DOHH2 (cell line): ENCODE results near the gene TARS3.

Experiments
- H3F3A ChIP-seq: fragments of 200-600 bp; sonication (generic), shearing (Covaris generic); 2 replicates; pipeline ENCODE4 v1.6.0; 2016; ENCODE audit warnings: antibody characterized with exemption, mild to moderate bottlenecking; ENCODE audit not compliant: control insufficient read depth, insufficient read depth
- H3K27ac ChIP-seq: fragments of 200-600 bp; sonication (generic); 2 replicates; pipeline ENCODE4 v1.5.1; 2014; ENCODE audit warnings: low read depth, mild to moderate bottlenecking, low read length, moderate library complexity
- H3K27me3 ChIP-seq: fragments of 200-600 bp; sonication (generic); 2 replicates; pipeline ENCODE4 v1.6.1; 2014; ENCODE audit warnings: mild to moderate bottlenecking, low read length, mixed read lengths; ENCODE audit not compliant: control insufficient read depth
- H3K36me3 ChIP-seq: fragments of 200-600 bp; sonication (generic); 2 replicates; pipeline ENCODE4 v1.6.1; 2014; ENCODE audit warnings: mild to moderate bottlenecking, low read length, moderate library complexity, mixed read lengths; ENCODE audit not compliant: control insufficient read depth
- H3K4me1 ChIP-seq: fragments of 200-600 bp; sonication (generic); 2 replicates; pipeline ENCODE4 v1.6.1; 2014; ENCODE audit warnings: mild to moderate bottlenecking, low read length, mixed read lengths; ENCODE audit not compliant: control insufficient read depth
- H3K4me2 ChIP-seq: fragments of 200-600 bp; sonication (generic); 2 replicates; pipeline ENCODE4 v1.6.0; 2014; ENCODE audit warnings: mild to moderate bottlenecking, low read length, moderate library complexity
- H3K4me3 ChIP-seq: fragments of 200-600 bp; sonication (generic); 2 replicates; pipeline ENCODE4 v1.5.1; 2014; ENCODE audit warnings: mild to moderate bottlenecking, low read length, mixed read lengths
- H3K79me2 ChIP-seq: fragments of 200-600 bp; sonication (generic); 2 replicates; pipeline ENCODE4 v1.6.1; 2014; ENCODE audit warnings: mild to moderate bottlenecking, low read length, mixed read lengths; ENCODE audit not compliant: control insufficient read depth
- H3K9me2 ChIP-seq: fragments of 200-600 bp; sonication (generic); replicated peaks from 2 replicates; pipeline ENCODE4 v1.6.1; 2014; ENCODE audit warnings: mild to moderate bottlenecking, low read length, mixed read lengths; ENCODE audit not compliant: control insufficient read depth
- H3K9me3 ChIP-seq: fragments of 200-600 bp; sonication (generic); 2 replicates; pipeline ENCODE4 v1.6.1; 2014; ENCODE audit warnings: antibody characterized with exemption, low read length, mixed read lengths; ENCODE audit not compliant: control insufficient read depth, insufficient read depth
- H4K20me1 ChIP-seq: fragments of 200-600 bp; sonication (generic); 2 replicates; pipeline ENCODE4 v1.6.0; 2014; ENCODE audit warnings: low read depth, mild to moderate bottlenecking, antibody characterized with exemption, low read length, moderate library complexity; ENCODE audit not compliant: control insufficient read depth, insufficient read depth
- EZH2phosphoT487 ChIP-seq: fragments of 200-600 bp; sonication (generic); IDR thresholded peaks from 2 replicates; pipeline ENCODE4 v1.6.1; 2017; ENCODE audit warnings: borderline replicate concordance, mild to moderate bottlenecking, antibody characterized with exemption, low read length, moderate library complexity, mixed read lengths
- TF ChIP-seq, protein P1 (sequence below): fragments of 200-600 bp; sonication (generic); IDR thresholded peaks from one replicate; pipeline ENCODE4 v1.5.1; 2014; ENCODE audit warnings: antibody characterized with exemption, mild to moderate bottlenecking, low read depth, low read length; ENCODE audit not compliant: poor library complexity, severe bottlenecking

TARS3 gene

DNA sequence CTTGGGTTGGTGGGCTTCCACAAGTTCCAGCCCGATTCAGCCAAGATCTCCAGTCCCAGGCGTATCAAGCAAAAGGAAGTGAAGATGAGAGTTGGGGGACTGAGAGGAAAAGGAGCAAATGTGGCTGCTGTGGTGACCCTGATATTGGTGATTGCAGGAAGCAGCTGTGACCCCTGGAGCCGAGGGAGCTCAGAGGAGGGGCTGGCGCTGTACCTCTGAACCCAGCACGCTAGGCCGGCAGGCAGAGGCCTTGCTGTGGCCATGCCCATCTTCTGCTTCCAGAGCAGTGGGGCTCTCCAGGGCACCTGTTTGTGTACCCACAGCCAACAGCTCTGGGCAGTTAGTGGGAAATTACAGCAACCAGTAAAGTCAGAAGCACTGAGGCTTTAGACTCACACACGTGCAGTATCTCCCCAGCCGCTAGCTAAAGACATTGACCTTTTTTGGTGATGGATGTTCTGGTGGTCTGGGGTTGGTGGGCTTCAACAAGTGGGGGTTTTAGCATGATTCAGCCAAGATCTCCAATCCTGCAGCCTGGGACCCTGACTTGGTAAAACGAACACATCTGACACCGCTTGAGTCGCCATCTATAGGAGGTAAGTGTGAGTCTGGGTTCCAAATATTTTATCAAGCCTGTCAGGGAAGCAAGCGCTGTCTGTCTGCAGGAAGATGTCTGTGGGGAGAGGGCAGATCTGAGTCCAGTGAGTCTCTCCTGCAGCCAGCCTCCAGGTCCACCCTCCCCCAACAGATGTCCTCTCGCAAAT is 105.2 kb downstream of the TARS3 start:
- H3K4me3 ChIP-seq: no peak overlapping the region
- H3K9me2 ChIP-seq: no peaks in the 10 kb centered on the region
- no peak for TF ChIP-seq EZH2phosphoT487
- TF ChIP-seq, protein P1, sequence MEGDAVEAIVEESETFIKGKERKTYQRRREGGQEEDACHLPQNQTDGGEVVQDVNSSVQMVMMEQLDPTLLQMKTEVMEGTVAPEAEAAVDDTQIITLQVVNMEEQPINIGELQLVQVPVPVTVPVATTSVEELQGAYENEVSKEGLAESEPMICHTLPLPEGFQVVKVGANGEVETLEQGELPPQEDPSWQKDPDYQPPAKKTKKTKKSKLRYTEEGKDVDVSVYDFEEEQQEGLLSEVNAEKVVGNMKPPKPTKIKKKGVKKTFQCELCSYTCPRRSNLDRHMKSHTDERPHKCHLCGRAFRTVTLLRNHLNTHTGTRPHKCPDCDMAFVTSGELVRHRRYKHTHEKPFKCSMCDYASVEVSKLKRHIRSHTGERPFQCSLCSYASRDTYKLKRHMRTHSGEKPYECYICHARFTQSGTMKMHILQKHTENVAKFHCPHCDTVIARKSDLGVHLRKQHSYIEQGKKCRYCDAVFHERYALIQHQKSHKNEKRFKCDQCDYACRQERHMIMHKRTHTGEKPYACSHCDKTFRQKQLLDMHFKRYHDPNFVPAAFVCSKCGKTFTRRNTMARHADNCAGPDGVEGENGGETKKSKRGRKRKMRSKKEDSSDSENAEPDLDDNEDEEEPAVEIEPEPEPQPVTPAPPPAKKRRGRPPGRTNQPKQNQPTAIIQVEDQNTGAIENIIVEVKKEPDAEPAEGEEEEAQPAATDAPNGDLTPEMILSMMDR: no peak
- H3K36me3 ChIP-seq: no peaks in the 10 kb centered on the region
- H3F3A ChIP-seq: no peaks in the 10 kb centered on the region
- H3K4me2 ChIP-seq: no peak overlapping the region
- H4K20me1 ChIP-seq: no peaks in the 10 kb centered on the region
- H3K27me3 ChIP-seq: no peaks in the 10 kb centered on the region
- no peaks in the 10 kb centered on the region for H3K4me1 ChIP-seq
- H3K27ac ChIP-seq: no peak overlapping the region
- H3K9me3 ChIP-seq: no peaks in the 10 kb centered on the region
- no peaks in the 10 kb centered on the region for H3K79me2 ChIP-seq

DNA sequence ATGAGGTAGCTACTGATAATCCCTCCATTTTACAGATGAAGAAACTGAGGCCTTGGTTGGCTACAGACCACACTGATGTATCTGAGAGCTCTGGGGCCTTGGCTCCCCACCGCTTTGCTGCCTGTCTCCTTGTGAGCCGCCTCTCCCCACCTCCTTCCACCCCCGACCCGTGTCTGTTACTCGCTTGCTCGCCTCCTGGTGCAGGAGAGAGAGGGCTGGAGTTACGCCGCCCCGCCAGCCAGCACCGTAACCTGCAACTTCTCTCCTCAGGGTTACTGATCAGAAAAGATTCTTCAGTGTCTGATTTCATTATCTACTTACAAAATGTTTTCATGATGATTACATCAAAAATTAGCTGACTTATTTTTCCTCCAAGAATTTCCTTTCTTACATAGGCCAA is 106.2 kb downstream of the TARS3 start:
- Histone ChIP-seq H3K4me1 (peaks cover 8% of the 10 kb centered on the region), H4K20me1 (no peaks in the 10 kb centered on the region), H3K4me2 (no peak overlapping the region), H3F3A (no peaks in the 10 kb centered on the region), H3K27me3 (no peaks in the 10 kb centered on the region), H3K9me3 (no peaks in the 10 kb centered on the region), H3K4me3 (no peak overlapping the region), H3K9me2 (no peaks in the 10 kb centered on the region), H3K79me2 (no peaks in the 10 kb centered on the region), H3K27ac (no peak overlapping the region), H3K36me3 (no peaks in the 10 kb centered on the region)
- no peak for TF ChIP-seq EZH2phosphoT487
- TF ChIP-seq, protein P1: no peak

DNA sequence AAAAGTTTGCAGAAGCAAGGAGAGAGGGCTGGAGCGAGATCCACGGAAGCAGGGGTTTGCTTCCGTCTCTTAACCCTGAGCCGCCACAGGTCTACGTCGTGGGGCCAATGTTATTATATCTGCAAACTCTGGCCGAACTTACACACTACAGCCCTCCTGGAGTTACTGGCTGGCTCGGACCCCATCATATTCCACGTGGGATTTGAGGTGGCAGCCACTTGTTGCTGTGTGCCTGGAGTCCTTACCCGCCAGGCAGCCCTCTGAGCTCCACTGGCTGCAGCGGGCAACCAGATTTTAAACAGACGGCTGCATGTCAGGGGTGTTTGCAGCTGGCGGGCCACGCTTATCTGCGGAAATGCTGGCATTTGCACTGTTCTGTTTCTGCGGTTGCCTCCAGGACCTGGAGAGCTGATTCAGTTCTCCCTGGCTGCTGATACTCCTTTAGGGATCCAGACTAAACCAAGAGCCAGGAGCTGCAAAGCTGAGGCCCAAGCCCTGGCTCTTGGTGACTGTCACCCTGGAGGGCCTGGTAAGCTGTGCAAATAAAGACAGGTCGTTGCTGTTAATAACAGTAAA is 106.8 kb downstream of the TARS3 start:
- TF ChIP-seq, protein P1: no peak
- TF ChIP-seq EZH2phosphoT487: no peak
- Histone ChIP-seq H3K27ac (no peak overlapping the region), H3K4me2 (no peak overlapping the region), H3K4me1 (peaks cover 8% of the 10 kb centered on the region), H3K79me2 (no peaks in the 10 kb centered on the region), H3K9me2 (no peaks in the 10 kb centered on the region), H3K27me3 (no peaks in the 10 kb centered on the region), H3K4me3 (no peak overlapping the region), H3K9me3 (no peaks in the 10 kb centered on the region), H3K36me3 (no peaks in the 10 kb centered on the region), H4K20me1 (no peaks in the 10 kb centered on the region), H3F3A (no peaks in the 10 kb centered on the region)
